HepG2 (cell line): ENCODE results near the gene TMEM182. TPM values are rescaled to one million over a fixed set of nuclear protein-coding genes. Genes with fewer than 3 reads are reported as not detected.

Experiments used
- ATAC-seq: fragments of 200-7000 bp; cut with Tn5 transposase; 3 replicates; pipeline ENCODE4 v1.9.1; 2020; ENCODE audit warnings: mild to moderate bottlenecking, moderate library complexity
- BruUV-seq: library from RNA; stranded (reverse); fragments of 400-500 nt; replicated peaks from 2 replicates; lab custom pipeline; 2021; lab: Mats Ljungman, UMichigan
- CTCF ChIA-PET: fragments of 300-600 bp; formaldehyde crosslinking; extraction: SDS; loops from one replicate; lab custom pipeline; 2021; ENCODE audit warnings: low total read pairs, inconsistent platforms, low intra/inter-chr PET ratio; lab: Yijun Ruan, JAX
- POLR2A ChIA-PET: fragments of 350-600 bp; sonication (Branson Sonifier 250); formaldehyde crosslinking; loops from one replicate; lab custom pipeline; 2020; ENCODE audit warnings: antibody characterized with exemption, inconsistent platforms; lab: Yijun Ruan, JAX
- DNase-seq: peaks from one replicate; pipeline ENCODE4 v3.0.0-alpha.2; 2015; ENCODE audit warnings: low spot score
- FAIRE-seq: peaks from 3 replicates; lab custom pipeline; 2011; peaks lifted over from hg19 to GRCh38; lab: Jason Lieb, UNC
- H2AFZ ChIP-seq: one replicate; pipeline ENCODE4 v1.6.1; 2011; ENCODE audit warnings: low read length, inconsistent platforms
- H3K27ac ChIP-seq: fragments of 300-600 bp; 3 replicates; pipeline ENCODE4 v1.8.0; 2011; ENCODE audit warnings: mixed run types, mild to moderate bottlenecking, mixed read lengths, low read length, inconsistent platforms; ENCODE audit not compliant: insufficient read depth; ENCODE audit errors: extremely low read length
- H3K27me3 ChIP-seq, 2 experiments: fragments of 200-600 bp in 1 of 2; 2 replicates in 1 of 2; 3 replicates in 1 of 2; pipeline versions ENCODE4 v1.6.0 to v1.8.0; 2011; ENCODE audit warnings: low read length in 2 of 2, mild to moderate bottlenecking in 2 of 2, moderate library complexity in 2 of 2, inconsistent platforms in 1 of 2; ENCODE audit not compliant: insufficient read depth in 2 of 2, control insufficient read depth in 1 of 2
- H3K36me3 ChIP-seq, 2 experiments: fragments of 200-600 bp in 1 of 2; replicated peaks in 1 of 2; 2 replicates in 1 of 2; 3 replicates in 1 of 2; pipeline versions ENCODE4 v1.5.1 to v1.8.0; 2011; ENCODE audit warnings: low read length in 2 of 2, inconsistent platforms in 1 of 2; ENCODE audit not compliant: insufficient read depth in 2 of 2, control insufficient read depth in 1 of 2
- H3K4me1 ChIP-seq: 2 replicates; pipeline ENCODE4 v1.5.1; 2012; ENCODE audit warnings: low read length, inconsistent platforms; ENCODE audit not compliant: insufficient read depth
- H3K4me2 ChIP-seq: 2 replicates; pipeline ENCODE4 v1.6.0; 2011; ENCODE audit warnings: low read depth, low read length, inconsistent platforms
- H3K4me3 ChIP-seq, 3 experiments: fragments of 200-600 bp in 1 of 3; sonication (generic), shearing (Covaris generic) in 1 of 3; replicated peaks in 1 of 3; 2 replicates each; pipeline ENCODE4 v1.5.1; 2011 to 2016; ENCODE audit warnings: low read length in 3 of 3, inconsistent platforms in 2 of 3, low read depth in 2 of 3, mild to moderate bottlenecking in 2 of 3, control low read depth in 1 of 3, mixed read lengths in 1 of 3; ENCODE audit not compliant: insufficient read depth in 1 of 3
- H3K79me2 ChIP-seq: one replicate; pipeline ENCODE4 v1.6.1; 2011; ENCODE audit warnings: low read length, inconsistent platforms; ENCODE audit not compliant: insufficient read depth
- H3K9ac ChIP-seq: 2 replicates; pipeline ENCODE4 v1.6.0; 2011; ENCODE audit warnings: mild to moderate bottlenecking, low read depth, low read length, inconsistent platforms; ENCODE audit not compliant: insufficient read depth
- H3K9me3 ChIP-seq: 2 replicates; pipeline ENCODE4 v1.5.1; 2012; ENCODE audit warnings: mild to moderate bottlenecking, low read length
- H4K20me1 ChIP-seq: 2 replicates; pipeline ENCODE4 v1.6.0; 2011; ENCODE audit warnings: inconsistent platforms, mild to moderate bottlenecking, low read length, moderate library complexity; ENCODE audit not compliant: insufficient read depth
- FOXO1 ChIP-seq: sonication (generic); formaldehyde crosslinking; IDR thresholded peaks from 2 replicates; pipeline ENCODE4 v1.4.0; 2020; ENCODE audit warnings: missing genetic modification reagents
- FOXP1 ChIP-seq, 2 experiments: fragments of 450-650 bp in 1 of 2; IDR thresholded peaks; 2 replicates each; pipeline ENCODE4 v1.6.1; 2017 to 2018; ENCODE audit warnings: antibody characterized with exemption in 1 of 2
- HNRNPH1 ChIP-seq: fragments of 200-400 bp; formaldehyde crosslinking; optimal IDR thresholded peaks from 2 replicates; pipeline ENCODE3; 2017; ENCODE audit warnings: mild to moderate bottlenecking, low read depth, low read length
- KDM5B ChIP-seq: sonication (generic); formaldehyde crosslinking; IDR thresholded peaks from 2 replicates; pipeline ENCODE4 v1.4.0; 2020; ENCODE audit warnings: missing genetic modification reagents, mild to moderate bottlenecking, borderline replicate concordance
- MTERF4 ChIP-seq: sonication (generic); formaldehyde crosslinking; IDR thresholded peaks from 2 replicates; pipeline ENCODE4 v1.8.0; 2023; ENCODE audit warnings: mild to moderate bottlenecking, missing genetic modification reagents
- NKX3-1 ChIP-seq: sonication (generic); formaldehyde crosslinking; IDR thresholded peaks from 2 replicates; pipeline ENCODE4 v1.5.0; 2020; ENCODE audit warnings: missing genetic modification reagents
- PCBP2 ChIP-seq: fragments of 200-400 bp; formaldehyde crosslinking; optimal IDR thresholded peaks from 2 replicates; pipeline ENCODE3; 2018; ENCODE audit warnings: low read length, low read depth; ENCODE audit not compliant: poor library complexity, severe bottlenecking
- RXRB ChIP-seq: IDR thresholded peaks from 2 replicates; pipeline ENCODE4 v1.6.1; 2016; ENCODE audit warnings: borderline replicate concordance, missing genetic modification reagents, missing compliant biosample characterization
- SIN3B ChIP-seq: fragments of 150-350 bp; IDR thresholded peaks from 2 replicates; pipeline ENCODE4 v1.6.1; 2014; ENCODE audit warnings: low read length
- SRSF4 ChIP-seq: fragments of 200-400 bp; formaldehyde crosslinking; IDR thresholded peaks from one replicate; pipeline ENCODE4 v1.6.1; 2018; ENCODE audit warnings: mild to moderate bottlenecking, low read depth, low read length, moderate library complexity; ENCODE audit not compliant: poor library complexity, severe bottlenecking
- TBX3 ChIP-seq: fragments of 450-650 bp; IDR thresholded peaks from 2 replicates; pipeline ENCODE4 v1.6.1; 2017; ENCODE audit warnings: antibody characterized with exemption, mild to moderate bottlenecking, inconsistent platforms, borderline replicate concordance
- THAP8 ChIP-seq: sonication (generic); formaldehyde crosslinking; IDR thresholded peaks from 2 replicates; pipeline ENCODE4 v1.5.1; 2020; ENCODE audit warnings: missing genetic modification reagents, mild to moderate bottlenecking, borderline replicate concordance
- ZFYVE20 ChIP-seq: sonication (generic); formaldehyde crosslinking; IDR thresholded peaks from 2 replicates; pipeline ENCODE4 v1.8.0; 2023; ENCODE audit warnings: low read depth, mild to moderate bottlenecking, moderate library complexity, missing genetic modification reagents, borderline replicate concordance
- ZGPAT ChIP-seq: IDR thresholded peaks from 2 replicates; pipeline ENCODE4 v1.6.1; 2016; ENCODE audit warnings: mild to moderate bottlenecking
- ZMAT3 ChIP-seq: sonication (generic); formaldehyde crosslinking; conservative IDR thresholded peaks from 2 replicates; pipeline ENCODE4 v1.7.0; 2021; ENCODE audit warnings: missing genetic modification reagents
- ZNF136 ChIP-seq: sonication (generic); formaldehyde crosslinking; IDR thresholded peaks from 2 replicates; pipeline ENCODE4 v1.8.1; 2022; ENCODE audit warnings: low read depth, mild to moderate bottlenecking, moderate library complexity, missing genetic modification reagents
- ZNF224 ChIP-seq: sonication (generic); formaldehyde crosslinking; IDR thresholded peaks from 2 replicates; pipeline ENCODE4 v1.5.0; 2020; ENCODE audit warnings: mild to moderate bottlenecking, missing genetic modification reagents
- ZNF382 ChIP-seq: sonication (generic); formaldehyde crosslinking; IDR thresholded peaks from 2 replicates; pipeline ENCODE4 v1.5.0; 2020; ENCODE audit warnings: missing genetic modification reagents, mild to moderate bottlenecking, borderline replicate concordance
- ZNF839 ChIP-seq: sonication (generic); formaldehyde crosslinking; IDR thresholded peaks from 2 replicates; pipeline ENCODE4 v1.4.0; 2020; ENCODE audit warnings: missing genetic modification reagents, mild to moderate bottlenecking, borderline replicate concordance
- WGBS: methylation state at CpG from one replicate; pipeline ENCODE4 v1.1.6; 2017; ENCODE audit warnings: low lambda C conversion rate; 5-methylcytosine and 5-hydroxymethylcytosine counted together
- in situ Hi-C: cut with HindIII; loops from 2 replicates; pipeline ENCODE4 v1.10.0; 2017; ENCODE audit warnings: low pct_unique_long_range_greater_than_20kb; ENCODE audit not compliant: extremely low pct_ligation_motif_present
- intact Hi-C: fragments of 100-400 bp; cut with micrococcal nuclease; formaldehyde crosslinking; loops from one replicate; pipeline ENCODE4 v1.10.0; 2022; ENCODE audit not compliant: unreplicated experiment
- polyA plus RNA-seq, 8 experiments: library from polyadenylated mRNA; depleted of rRNA in 3 of 8; stranded (reverse) in 7 of 8; unstranded in 1 of 8; fragments of >200 nt; fragmentation: Illumina TruSeq in 4 of 8; extraction: Trizol in 4 of 8; gene quantifications; 2 replicates each; pipeline versions ENCODE4 v1.2.1 to v1.2.3, GENCODE V29; 2011 to 2016; ENCODE audit warnings: low read depth in 4 of 8, missing spikeins in 1 of 8, mixed read lengths in 1 of 8; ENCODE audit not compliant: insufficient read depth in 1 of 8
- total RNA-seq, 5 experiments: library from RNA; depleted of rRNA; stranded (reverse); fragments of >200 nt; fragmentation: Illumina TruSeq; extraction: Trizol; gene quantifications; 2 replicates each; pipeline ENCODE4 v1.2.3, GENCODE V29; 2016; ENCODE audit warnings: low read depth in 1 of 5

Gene TMEM182
- total and polyA plus RNA-seq, 2 of the 13 experiments (the other 11 are each of a cell fraction or from before 2014, with no cell fraction given): 8.7 to 8.9 TPM

GRCh38 chr2:102748107-102748506 is 13.7 kb upstream of the TMEM182 start:
- no peak for ATAC-seq
- intact Hi-C loops: no loop called here

More at GRCh38 chr2:102748107-102748506, 13.7 kb upstream of the TMEM182 start:
- H3K9ac ChIP-seq: no peak overlapping the region
- ChIA-PET POLR2A (interaction anchor here (1.2 kb wide), 1 partner anchor 11 kb away, joined by 4 read pairs; a partner anchor contains a TSS), CTCF (no interaction called here)
- TF ChIP-seq FOXO1 (CRISPR knock-in tag): no peak
- TF ChIP-seq PCBP2: no peak
- TF ChIP-seq KDM5B (CRISPR knock-in tag): no peak
- no peak for TF ChIP-seq THAP8
- no peak for TF ChIP-seq ZMAT3 (CRISPR knock-in tag)
- no peak for TF ChIP-seq SIN3B
- no peak for TF ChIP-seq ZGPAT (CRISPR knock-in tag)
- no peak for TF ChIP-seq ZNF382 (CRISPR knock-in tag)
- TF ChIP-seq NKX3-1 (CRISPR knock-in tag): no peak
- TF ChIP-seq ZNF136 (CRISPR knock-in tag): no peak
- TF ChIP-seq ZNF839 (CRISPR knock-in tag): no peak
- no peak for TF ChIP-seq MTERF4 (CRISPR knock-in tag)
- TF ChIP-seq HNRNPH1: no peak
- TF ChIP-seq TBX3: no peak
- TF ChIP-seq SRSF4: no peak
- TF ChIP-seq ZNF224: no peak
- no peak for TF ChIP-seq ZFYVE20 (CRISPR knock-in tag)
- TF ChIP-seq RXRB (CRISPR knock-in tag): no peak
- no peak for TF ChIP-seq FOXP1 (IDR thresholded peaks at IDR 0.05)
- TF ChIP-seq FOXP1 (CRISPR knock-in tag; IDR thresholded peaks at IDR 0.05): no peak
- H3K4me1 ChIP-seq: peaks cover 6% of the 10 kb centered on the region; the same call in 1 of the 2 replicates
- WGBS: 94% methylated on average over 4 of the region's 4 CpGs
- in situ Hi-C loops: no loop called here
- no peaks in the 10 kb centered on the region for H3K9me3 ChIP-seq
- BruUV-seq: no TSS peak
- H3K27ac ChIP-seq: no peak overlapping the region
- no peaks in the 10 kb centered on the region for H3K27me3 ChIP-seq
- H3K36me3 ChIP-seq: no peaks in the 10 kb centered on the region
- no peak overlapping the region for H3K4me2 ChIP-seq
- H4K20me1 ChIP-seq: no peaks in the 10 kb centered on the region
- H3K4me3 ChIP-seq: no peak overlapping the region
- no peak for DNase-seq
- no peak overlapping the region for H2AFZ ChIP-seq
- no peak for FAIRE-seq
- H3K79me2 ChIP-seq: no peaks in the 10 kb centered on the region
